ENCODE results near the gene NFKB1. TPM values are rescaled to one million over a fixed set of nuclear protein-coding genes. Genes with fewer than 3 reads are reported as not detected.

NFKB1 gene
- total RNA-seq, 2 donors from 2014 or later = 151 to 167 TPM

DNA sequence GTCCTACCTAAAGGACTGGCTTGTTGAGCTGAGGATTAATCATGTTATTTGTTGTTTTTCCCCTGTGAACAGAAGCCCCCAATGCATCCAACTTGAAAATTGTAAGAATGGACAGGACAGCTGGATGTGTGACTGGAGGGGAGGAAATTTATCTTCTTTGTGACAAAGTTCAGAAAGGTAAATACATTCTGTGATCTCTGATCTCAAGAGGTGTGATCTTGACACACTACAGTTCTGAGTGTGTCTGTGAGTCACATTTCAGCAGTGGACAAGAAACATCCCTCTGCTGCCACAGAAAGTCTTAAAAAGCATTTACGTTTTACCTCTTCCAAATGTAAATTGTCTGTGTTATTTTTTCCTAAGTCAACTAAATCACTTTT is 79.3 kb downstream of the NFKB1 start:
- ATAC-seq (replicated peaks in 1 of 2) = peak; percentile 88
- H3K36me3 Mint-ChIP-seq (ENCODE audit: insufficient read depth in 2 of 2) = peaks cover 14 to 42% of the 10 kb centered on the region in 2 donors
- H3K27ac Mint-ChIP-seq = peak overlapping the region; percentile 87
- peak overlapping the region; percentile 27 to 76 for H3K4me3 Mint-ChIP-seq
- peak; percentile 29 to 32 for DNase-seq
- no peaks in the 10 kb centered on the region for H3K9me3 Mint-ChIP-seq
- H3K27me3 Mint-ChIP-seq (ENCODE audit: low read depth) = no peaks in the 10 kb centered on the region
- peaks cover 78% of the 10 kb centered on the region for H3K4me1 Mint-ChIP-seq (ENCODE audit: low read depth)

DNA sequence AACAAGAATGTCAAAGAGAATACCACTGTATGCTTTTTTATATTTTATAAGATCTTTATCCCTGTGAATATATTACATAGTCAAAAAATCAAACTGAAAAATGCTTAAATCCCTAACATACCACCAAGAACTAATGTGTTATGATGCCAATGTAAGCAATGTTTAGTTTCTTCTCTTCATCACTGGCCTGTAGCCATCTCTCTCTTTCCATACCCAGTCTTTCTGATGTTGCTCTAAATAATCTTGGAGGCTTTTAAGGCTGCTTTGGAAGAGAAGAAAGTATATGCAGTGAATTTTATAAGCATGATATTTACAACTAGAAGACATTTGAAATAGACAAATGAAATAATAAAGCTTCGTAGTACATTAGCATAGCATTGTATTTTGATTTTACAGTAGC is 82.9 kb downstream of the NFKB1 start:
- Mint-ChIP-seq H3K4me1 (ENCODE audit: low read depth) (peaks cover 86% of the 10 kb centered on the region), H3K27ac (no peak overlapping the region), H3K9me3 (peaks cover 0 to 1% of the 10 kb centered on the region in 2 donors), H3K4me3 (peak overlapping the region in 1 of 2 donors; percentile 22), H3K36me3 (ENCODE audit: insufficient read depth in 2 of 2) (peaks cover 16 to 41% of the 10 kb centered on the region in 2 donors), H3K27me3 (ENCODE audit: low read depth) (no peaks in the 10 kb centered on the region)
- no peak for DNase-seq
- no peak for ATAC-seq (replicated peaks in 1 of 2)

DNA sequence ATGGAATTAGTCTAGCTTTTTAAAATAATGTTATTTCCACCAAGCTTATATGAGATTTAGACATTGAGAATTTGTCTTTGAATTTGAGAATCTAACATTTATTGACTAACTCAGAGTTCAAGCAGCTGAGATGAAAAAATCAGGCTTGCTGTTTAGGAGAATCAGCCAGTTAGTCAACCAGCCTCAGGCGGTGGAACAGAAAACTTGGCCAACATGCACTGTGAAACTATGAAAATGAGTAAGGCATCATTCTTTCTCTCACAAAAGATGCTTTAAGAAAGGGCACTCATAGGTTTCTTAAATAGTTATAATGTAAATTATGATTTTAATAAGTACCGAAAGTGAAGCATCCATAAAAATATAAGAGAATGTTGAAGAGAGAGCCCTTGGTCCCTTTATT is 84.2 kb downstream of the NFKB1 start:
- ATAC-seq (replicated peaks in 1 of 2) = peak; percentile 51 to 57

GRCh38 chr4:102586002-102586643 is 85.0 kb downstream of the NFKB1 start:
- H3K9me3 Mint-ChIP-seq = peaks cover 0 to 1% of the 10 kb centered on the region in 2 donors
- peaks cover 24 to 53% of the 10 kb centered on the region in 2 donors for H3K36me3 Mint-ChIP-seq (ENCODE audit: insufficient read depth in 2 of 2)
- ATAC-seq (replicated peaks in 1 of 2) (peak; percentile 63 to 65), DNase-seq (no peak)
- no peaks in the 10 kb centered on the region for H3K27me3 Mint-ChIP-seq (ENCODE audit: low read depth)
- peak overlapping the region; percentile 55 to 65 for H3K4me3 Mint-ChIP-seq
- peak overlapping the region; percentile 88 for H3K27ac Mint-ChIP-seq
- peaks cover 86% of the 10 kb centered on the region for H3K4me1 Mint-ChIP-seq (ENCODE audit: low read depth)

More for the DNA sequence above, 84.2 kb downstream of the NFKB1 start:
- Mint-ChIP-seq H3K4me3 (peak overlapping the region; percentile 55 to 65), H3K36me3 (ENCODE audit: insufficient read depth in 2 of 2) (peaks cover 18 to 50% of the 10 kb centered on the region in 2 donors), H3K9me3 (peaks cover 0 to 1% of the 10 kb centered on the region in 2 donors), H3K27ac (peak overlapping the region; percentile 88), H3K27me3 (ENCODE audit: low read depth) (no peaks in the 10 kb centered on the region), H3K4me1 (ENCODE audit: low read depth) (peaks cover 86% of the 10 kb centered on the region)
- DNase-seq = peak; percentile 35 to 41

- Mint-ChIP-seq H3K4me3 (peak overlapping the region; percentile 55 to 65), H3K27me3 (ENCODE audit: low read depth) (no peaks in the 10 kb centered on the region), H3K27ac (peak overlapping the region; percentile 88), H3K4me1 (ENCODE audit: low read depth) (peaks cover 86% of the 10 kb centered on the region), H3K36me3 (ENCODE audit: insufficient read depth in 2 of 2) (peaks cover 23 to 58% of the 10 kb centered on the region in 2 donors), H3K9me3 (peaks cover 0 to 1% of the 10 kb centered on the region in 2 donors)
- DNase-seq (peak; percentile 29 to 53), ATAC-seq (replicated peaks in 1 of 2) (peak; percentile 54 to 62)
These were observed 85.5 kb downstream of the NFKB1 start for GRCh38 chr4:102586644-102587021.

DNA sequence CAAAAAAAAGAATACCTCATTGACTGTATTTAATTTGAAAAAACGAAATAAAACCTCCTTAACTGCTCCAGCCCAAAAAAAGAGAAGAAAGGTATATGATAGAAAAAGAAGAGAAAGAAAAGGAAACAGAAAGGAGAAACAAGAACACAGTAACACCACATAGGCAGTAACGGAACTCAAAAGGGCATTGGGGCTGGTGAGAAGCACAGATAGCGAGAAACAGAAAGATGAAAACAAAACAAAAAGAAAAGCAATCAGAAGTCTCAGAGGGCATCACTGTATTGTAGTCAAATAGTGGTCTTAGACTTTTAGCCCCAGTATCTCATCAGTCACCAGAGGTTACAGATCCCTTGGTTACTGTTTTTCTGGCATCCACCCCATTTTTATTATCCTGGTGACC is 88.6 kb downstream of the NFKB1 start:
- DNase-seq (no peak), ATAC-seq (replicated peaks in 1 of 2) (no peak)
- peaks cover 97% of the 10 kb centered on the region for H3K4me1 Mint-ChIP-seq (ENCODE audit: low read depth)
- no peaks in the 10 kb centered on the region for H3K27me3 Mint-ChIP-seq (ENCODE audit: low read depth)
- H3K27ac Mint-ChIP-seq = peak overlapping the region; percentile 4
- H3K36me3 Mint-ChIP-seq (ENCODE audit: insufficient read depth in 2 of 2) = peaks cover 27 to 61% of the 10 kb centered on the region in 2 donors
- H3K4me3 Mint-ChIP-seq = peak overlapping the region in 1 of 2 donors; percentile 69
- H3K9me3 Mint-ChIP-seq = peaks cover 0 to 1% of the 10 kb centered on the region in 2 donors

GRCh38 chr4:102592256-102592655 is 91.1 kb downstream of the NFKB1 start:
- DNase-seq (no peak), ATAC-seq (replicated peaks in 1 of 2) (no peak)
- no peak overlapping the region for H3K4me3 Mint-ChIP-seq
- H3K9me3 Mint-ChIP-seq = peaks cover 0 to 1% of the 10 kb centered on the region in 2 donors
- peaks cover 28 to 61% of the 10 kb centered on the region in 2 donors for H3K36me3 Mint-ChIP-seq (ENCODE audit: insufficient read depth in 2 of 2)
- H3K27me3 Mint-ChIP-seq (ENCODE audit: low read depth) = no peaks in the 10 kb centered on the region
- H3K27ac Mint-ChIP-seq = peak overlapping the region; percentile 55
- H3K4me1 Mint-ChIP-seq (ENCODE audit: low read depth) = peaks cover 97% of the 10 kb centered on the region

DNA sequence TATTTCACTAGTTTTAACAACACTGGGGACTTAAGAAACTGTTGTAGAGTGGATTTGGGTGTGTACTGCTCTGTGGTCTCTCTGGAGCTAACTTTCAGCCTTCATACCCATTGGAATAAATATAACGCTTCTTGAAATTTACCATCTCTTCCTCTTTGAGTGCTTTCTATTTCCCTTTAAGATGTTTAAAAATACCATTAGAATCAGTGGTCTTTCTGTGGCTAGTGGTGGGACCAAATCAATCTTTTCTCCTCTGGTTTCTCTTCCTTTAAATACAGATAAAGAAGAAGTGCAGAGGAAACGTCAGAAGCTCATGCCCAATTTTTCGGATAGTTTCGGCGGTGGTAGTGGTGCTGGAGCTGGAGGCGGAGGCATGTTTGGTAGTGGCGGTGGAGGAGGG is 92.0 kb downstream of the NFKB1 start:
- peak overlapping the region; percentile 47 for H3K27ac Mint-ChIP-seq
- no peak for ATAC-seq (replicated peaks in 1 of 2)
- H3K4me3 Mint-ChIP-seq = no peak overlapping the region
- DNase-seq = no peak
- H3K4me1 Mint-ChIP-seq (ENCODE audit: low read depth) = peaks cover 97% of the 10 kb centered on the region
- H3K27me3 Mint-ChIP-seq (ENCODE audit: low read depth) = no peaks in the 10 kb centered on the region
- H3K36me3 Mint-ChIP-seq (ENCODE audit: insufficient read depth in 2 of 2) = peaks cover 30 to 64% of the 10 kb centered on the region in 2 donors
- H3K9me3 Mint-ChIP-seq = peaks cover 0 to under 1% of the 10 kb centered on the region in 2 donors

GRCh38 chr4:102594000-102594399 is 92.8 kb downstream of the NFKB1 start:
- ATAC-seq (replicated peaks in 1 of 2) = peak in 1 of 2 donors; percentile 17
- peak overlapping the region in 1 of 2 donors; percentile 21 for H3K4me3 Mint-ChIP-seq

GRCh38 chr4:102596532-102596931 is 95.4 kb downstream of the NFKB1 start:
- no peak for ATAC-seq (replicated peaks in 1 of 2)
- Mint-ChIP-seq H3K27me3 (ENCODE audit: low read depth) (no peaks in the 10 kb centered on the region), H3K4me1 (ENCODE audit: low read depth) (peaks cover 94% of the 10 kb centered on the region), H3K9me3 (no peaks in the 10 kb centered on the region), H3K36me3 (ENCODE audit: insufficient read depth in 2 of 2) (peaks cover 33 to 70% of the 10 kb centered on the region in 2 donors), H3K27ac (peak overlapping the region; percentile 77), H3K4me3 (peak overlapping the region in 1 of 2 donors; percentile 41)
- no peak for DNase-seq

More at GRCh38 chr4:102594000-102594399, 92.8 kb downstream of the NFKB1 start:
- no peak for DNase-seq
- H3K27ac Mint-ChIP-seq = peak overlapping the region; percentile 85
- H3K9me3 Mint-ChIP-seq = no peaks in the 10 kb centered on the region
- no peaks in the 10 kb centered on the region for H3K27me3 Mint-ChIP-seq (ENCODE audit: low read depth)
- H3K4me1 Mint-ChIP-seq (ENCODE audit: low read depth) = peaks cover 98% of the 10 kb centered on the region
- H3K36me3 Mint-ChIP-seq (ENCODE audit: insufficient read depth in 2 of 2) = peaks cover 33 to 69% of the 10 kb centered on the region in 2 donors

GRCh38 chr4:102598086-102598761 is 97.1 kb downstream of the NFKB1 start:
- Mint-ChIP-seq H3K4me1 (ENCODE audit: low read depth) (peaks cover 78% of the 10 kb centered on the region), H3K9me3 (no peaks in the 10 kb centered on the region), H3K36me3 (ENCODE audit: insufficient read depth in 2 of 2) (peaks cover 31 to 70% of the 10 kb centered on the region in 2 donors), H3K27me3 (ENCODE audit: low read depth) (no peaks in the 10 kb centered on the region), H3K4me3 (peak overlapping the region; percentile 45 to 79), H3K27ac (peak overlapping the region; percentile 95)
- peak; percentile 85 to 87 for ATAC-seq (replicated peaks in 1 of 2)
- no peak for DNase-seq

DNA sequence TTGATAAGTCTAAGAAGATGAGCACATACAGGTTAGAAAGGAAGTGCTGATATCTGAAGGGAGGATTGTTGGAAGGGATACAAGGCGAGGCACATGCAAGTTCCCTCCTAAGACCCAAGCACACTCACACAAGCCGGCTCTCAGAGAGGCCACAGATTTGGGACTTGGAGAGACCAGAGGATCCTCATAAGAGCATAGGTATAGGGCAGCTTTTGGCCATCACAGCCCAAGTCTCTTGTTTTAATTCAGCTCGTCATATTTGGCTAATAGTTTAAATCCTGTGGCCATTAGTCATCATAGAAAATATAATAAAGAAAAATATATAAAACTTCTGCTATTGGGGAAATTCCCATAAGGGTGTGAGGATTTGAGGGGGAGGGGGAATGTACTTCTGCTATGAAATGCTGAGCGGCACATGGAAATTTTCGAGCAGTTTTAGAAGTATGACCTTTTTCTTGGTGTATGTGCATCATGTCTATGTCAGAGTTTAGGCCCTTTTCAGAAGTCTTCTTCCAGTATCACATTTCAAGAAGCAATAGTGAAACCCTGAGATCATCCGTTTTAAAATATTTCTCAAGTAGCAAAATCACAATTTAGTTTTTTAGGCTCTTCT is 97.7 kb downstream of the NFKB1 start:
- peaks cover 79% of the 10 kb centered on the region for H3K4me1 Mint-ChIP-seq (ENCODE audit: low read depth)
- ATAC-seq (replicated peaks in 1 of 2) = peak; percentile 56 to 61

GRCh38 chr4:102599455-102599854 is 98.3 kb downstream of the NFKB1 start:
- Mint-ChIP-seq H3K9me3 (peaks cover 0 to 2% of the 10 kb centered on the region in 2 donors), H3K4me3 (peak overlapping the region in 1 of 2 donors; percentile 79), H3K36me3 (ENCODE audit: insufficient read depth in 2 of 2) (peaks cover 35 to 75% of the 10 kb centered on the region in 2 donors), H3K27ac (peak overlapping the region; percentile 70), H3K27me3 (ENCODE audit: low read depth) (no peaks in the 10 kb centered on the region), H3K4me1 (ENCODE audit: low read depth) (peaks cover 73% of the 10 kb centered on the region)
- ATAC-seq (replicated peaks in 1 of 2) (peak; percentile 5 to 11), DNase-seq (no peak)

More for the DNA sequence above, 97.7 kb downstream of the NFKB1 start:
- H3K9me3 Mint-ChIP-seq = peaks cover 0 to 2% of the 10 kb centered on the region in 2 donors
- peaks cover 35 to 74% of the 10 kb centered on the region in 2 donors for H3K36me3 Mint-ChIP-seq (ENCODE audit: insufficient read depth in 2 of 2)
- H3K27me3 Mint-ChIP-seq (ENCODE audit: low read depth) = no peaks in the 10 kb centered on the region
- peak overlapping the region; percentile 45 to 79 for H3K4me3 Mint-ChIP-seq
- no peak for DNase-seq
- H3K27ac Mint-ChIP-seq = peak overlapping the region; percentile 95
